ENCODE data around the gene SCFD1.

Gene SCFD1

DNA sequence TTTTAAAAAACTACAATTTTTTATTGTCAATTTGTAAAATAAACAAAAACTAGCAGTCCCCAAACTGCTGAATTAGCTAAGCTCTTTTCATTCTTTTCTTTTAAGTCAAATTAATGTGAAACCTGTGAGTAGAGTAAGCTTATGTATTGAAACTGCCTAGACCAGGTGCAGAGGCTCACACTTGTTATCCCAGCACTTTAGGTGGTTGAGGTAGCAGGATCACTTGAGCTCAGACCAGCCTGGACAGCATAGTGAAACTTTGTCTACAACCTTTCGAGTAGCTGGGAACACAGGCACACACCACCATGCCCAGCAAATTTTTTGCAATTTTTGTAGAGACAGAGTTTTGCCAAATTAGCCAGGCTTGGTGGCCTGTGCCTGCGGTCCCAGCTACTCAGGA is 26.4 kb downstream of the SCFD1 start:
- Histone ChIP-seq H3K9me3 (ENCODE audit: insufficient read depth, low read depth, low read length) (peaks cover 21% of the 10 kb centered on the region), H3K4me3 (ENCODE audit: low read length) (no peak overlapping the region), H3K27me3 (ENCODE audit: insufficient read depth, low read length) (no peaks in the 10 kb centered on the region), H3K4me1 (ENCODE audit: insufficient read depth, low read length) (no peaks in the 10 kb centered on the region), H3K9ac (ENCODE audit: low read depth, low read length) (no peak overlapping the region), H3K27ac (ENCODE audit: low read depth, low read length) (no peak overlapping the region), H3K36me3 (ENCODE audit: insufficient read depth, low read length) (peaks cover 88% of the 10 kb centered on the region)
- WGBS = 96% methylated on average over 2 of the region's 2 CpGs

DNA sequence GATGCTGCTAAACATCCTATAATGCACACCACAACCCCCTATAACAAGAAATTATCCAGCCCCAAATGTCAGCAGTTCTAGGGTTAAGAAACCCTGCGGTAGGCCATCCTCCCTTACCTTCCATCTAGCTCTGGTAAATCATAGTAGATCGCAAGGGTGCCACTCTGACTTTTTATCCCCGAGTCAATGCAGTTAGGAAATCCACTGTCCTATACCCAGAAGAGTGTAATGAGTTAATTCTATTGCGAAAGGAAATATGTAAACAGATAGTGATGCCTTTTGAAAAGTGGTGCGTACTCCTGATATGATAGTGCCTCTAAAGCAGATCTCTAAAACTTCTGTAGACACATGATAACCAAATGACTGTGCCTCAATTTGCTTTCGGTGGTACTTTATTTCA is 29.8 kb downstream of the SCFD1 start:
- Histone ChIP-seq H3K4me3 (ENCODE audit: low read length) (no peak overlapping the region), H3K9ac (ENCODE audit: low read depth, low read length) (no peak overlapping the region), H3K27me3 (ENCODE audit: insufficient read depth, low read length) (no peaks in the 10 kb centered on the region), H3K36me3 (ENCODE audit: insufficient read depth, low read length) (peaks cover 90% of the 10 kb centered on the region), H3K4me1 (ENCODE audit: insufficient read depth, low read length) (no peaks in the 10 kb centered on the region), H3K9me3 (ENCODE audit: insufficient read depth, low read depth, low read length) (no peaks in the 10 kb centered on the region), H3K27ac (ENCODE audit: low read depth, low read length) (no peak overlapping the region)
- 91% methylated on average over 5 of the region's 6 CpGs for WGBS

DNA sequence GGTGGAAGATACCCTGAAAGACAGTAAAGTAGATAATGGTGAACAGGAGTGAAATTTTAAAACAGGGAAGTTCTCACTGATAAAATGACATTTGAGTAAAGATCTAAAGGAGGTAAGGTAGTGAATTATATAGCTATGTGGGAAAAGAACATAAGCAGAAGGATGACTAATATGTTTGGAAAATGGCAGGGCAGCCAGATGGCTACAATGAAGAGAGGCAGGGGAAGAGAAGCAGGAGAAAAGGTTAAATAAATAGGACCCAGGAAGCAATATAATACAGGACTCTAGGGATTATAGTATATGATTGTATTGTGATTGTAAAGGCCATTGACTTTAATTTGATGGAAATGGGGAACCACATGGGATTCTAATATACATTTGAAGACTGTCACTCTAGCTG is 33.0 kb downstream of the SCFD1 start:
- H3K4me3 ChIP-seq (ENCODE audit: low read length) = no peak overlapping the region
- no peak overlapping the region for H3K9ac ChIP-seq (ENCODE audit: low read depth, low read length)
- H3K9me3 ChIP-seq (ENCODE audit: insufficient read depth, low read depth, low read length) = no peaks in the 10 kb centered on the region
- no peaks in the 10 kb centered on the region for H3K4me1 ChIP-seq (ENCODE audit: insufficient read depth, low read length)
- H3K27ac ChIP-seq (ENCODE audit: low read depth, low read length) = no peak overlapping the region
- no peaks in the 10 kb centered on the region for H3K27me3 ChIP-seq (ENCODE audit: insufficient read depth, low read length)
- H3K36me3 ChIP-seq (ENCODE audit: insufficient read depth, low read length) = peaks cover 93% of the 10 kb centered on the region

DNA sequence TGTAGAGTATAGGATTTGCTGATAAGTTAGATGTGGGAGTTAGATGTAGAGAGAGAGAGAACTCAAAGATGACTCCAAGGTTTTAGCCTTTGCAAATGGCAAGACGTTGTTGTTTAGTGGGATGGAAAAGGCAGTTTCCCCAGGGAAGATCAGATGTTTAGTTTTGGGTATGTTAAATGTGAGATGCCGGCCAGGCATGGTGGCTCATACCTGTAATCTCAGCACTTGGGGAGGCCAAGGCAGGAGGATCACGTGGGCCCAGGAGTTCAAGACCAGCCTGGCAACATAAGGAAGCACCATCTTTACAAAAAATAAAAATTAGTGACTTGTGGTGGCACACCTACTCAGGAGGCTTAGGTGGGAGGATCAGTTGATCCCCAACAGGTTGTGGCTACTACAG is 33.5 kb downstream of the SCFD1 start:
- Histone ChIP-seq H3K4me3 (ENCODE audit: low read length) (no peak overlapping the region), H3K27ac (ENCODE audit: low read depth, low read length) (no peak overlapping the region), H3K9me3 (ENCODE audit: insufficient read depth, low read depth, low read length) (no peaks in the 10 kb centered on the region), H3K36me3 (ENCODE audit: insufficient read depth, low read length) (peaks cover 93% of the 10 kb centered on the region), H3K4me1 (ENCODE audit: insufficient read depth, low read length) (no peaks in the 10 kb centered on the region), H3K27me3 (ENCODE audit: insufficient read depth, low read length) (no peaks in the 10 kb centered on the region), H3K9ac (ENCODE audit: low read depth, low read length) (no peak overlapping the region)
- 94% methylated on average over 3 of the region's 3 CpGs for WGBS

GRCh38 chr14:30656190-30656632 is 34.1 kb downstream of the SCFD1 start:
- 68% methylated on average over 8 of the region's 8 CpGs for WGBS
- Histone ChIP-seq H3K4me1 (ENCODE audit: insufficient read depth, low read length) (no peaks in the 10 kb centered on the region), H3K9me3 (ENCODE audit: insufficient read depth, low read depth, low read length) (no peaks in the 10 kb centered on the region), H3K27me3 (ENCODE audit: insufficient read depth, low read length) (no peaks in the 10 kb centered on the region), H3K4me3 (ENCODE audit: low read length) (no peak overlapping the region), H3K9ac (ENCODE audit: low read depth, low read length) (no peak overlapping the region), H3K36me3 (ENCODE audit: insufficient read depth, low read length) (peaks cover 93% of the 10 kb centered on the region), H3K27ac (ENCODE audit: low read depth, low read length) (no peak overlapping the region)

DNA sequence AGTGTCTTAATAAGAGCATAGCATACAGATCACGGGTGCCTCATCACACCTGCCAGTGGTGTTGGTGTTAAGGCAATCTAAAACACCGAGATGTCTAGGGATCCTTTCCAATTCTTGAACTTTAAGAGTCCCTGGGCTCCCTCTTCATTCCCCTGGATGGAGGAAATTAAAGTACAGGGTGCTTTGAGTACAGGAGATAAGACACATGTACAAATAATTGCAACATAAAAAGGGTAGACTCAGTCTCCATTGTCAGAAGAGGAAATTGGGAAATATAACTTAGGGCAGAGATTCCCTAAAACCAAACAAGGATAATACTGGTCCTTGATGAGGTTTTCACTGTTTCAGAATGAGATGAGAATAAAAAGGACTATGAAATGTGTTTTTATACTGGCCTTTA is 34.9 kb downstream of the SCFD1 start:
- Histone ChIP-seq H3K9ac (ENCODE audit: low read depth, low read length) (no peak overlapping the region), H3K27ac (ENCODE audit: low read depth, low read length) (no peak overlapping the region), H3K4me1 (ENCODE audit: insufficient read depth, low read length) (no peaks in the 10 kb centered on the region), H3K4me3 (ENCODE audit: low read length) (no peak overlapping the region), H3K36me3 (ENCODE audit: insufficient read depth, low read length) (peaks cover 93% of the 10 kb centered on the region), H3K9me3 (ENCODE audit: insufficient read depth, low read depth, low read length) (no peaks in the 10 kb centered on the region), H3K27me3 (ENCODE audit: insufficient read depth, low read length) (no peaks in the 10 kb centered on the region)
- 91% methylated on average over 2 of the region's 2 CpGs for WGBS

DNA sequence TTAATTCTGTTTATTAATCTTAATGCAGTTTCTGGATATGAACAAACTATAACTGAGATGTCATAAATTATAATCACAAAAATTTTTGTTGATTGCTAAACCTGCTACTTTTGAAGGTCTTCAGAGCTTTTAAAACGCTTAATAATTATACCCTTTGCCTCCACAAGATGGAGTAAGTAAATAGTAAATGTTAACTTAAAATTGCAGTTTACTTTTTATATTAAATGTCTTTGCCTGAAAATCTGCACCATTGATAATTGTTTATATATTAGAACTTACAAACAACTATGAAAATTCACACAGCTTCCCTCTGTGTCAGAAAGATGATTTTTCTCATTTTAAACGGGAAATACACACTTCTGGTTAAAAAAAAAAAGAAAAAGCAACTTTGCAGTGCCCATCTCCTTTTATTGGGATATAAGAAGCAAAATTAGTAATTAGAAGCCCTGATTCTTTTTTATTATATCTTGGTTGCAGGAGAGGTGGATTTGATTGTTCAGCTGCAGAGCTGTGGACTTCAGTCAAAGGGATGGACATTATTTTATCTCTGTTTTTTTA is 35.6 kb downstream of the SCFD1 start:
- Histone ChIP-seq H3K4me1 (ENCODE audit: insufficient read depth, low read length) (no peaks in the 10 kb centered on the region), H3K9me3 (ENCODE audit: insufficient read depth, low read depth, low read length) (no peaks in the 10 kb centered on the region), H3K36me3 (ENCODE audit: insufficient read depth, low read length) (peaks cover 93% of the 10 kb centered on the region), H3K27me3 (ENCODE audit: insufficient read depth, low read length) (no peaks in the 10 kb centered on the region), H3K4me3 (ENCODE audit: low read length) (no peak overlapping the region), H3K9ac (ENCODE audit: low read depth, low read length) (no peak overlapping the region), H3K27ac (ENCODE audit: low read depth, low read length) (no peak overlapping the region)
- WGBS = 100% methylated on average over 1 of the region's 2 CpGs

- Histone ChIP-seq H3K27ac (ENCODE audit: low read depth, low read length) (no peak overlapping the region), H3K4me3 (ENCODE audit: low read length) (no peak overlapping the region), H3K36me3 (ENCODE audit: insufficient read depth, low read length) (peaks cover 92% of the 10 kb centered on the region), H3K4me1 (ENCODE audit: insufficient read depth, low read length) (no peaks in the 10 kb centered on the region), H3K27me3 (ENCODE audit: insufficient read depth, low read length) (no peaks in the 10 kb centered on the region), H3K9me3 (ENCODE audit: insufficient read depth, low read depth, low read length) (no peaks in the 10 kb centered on the region), H3K9ac (ENCODE audit: low read depth, low read length) (no peak overlapping the region)
- 100% methylated on average over 3 of the region's 3 CpGs for WGBS
Observed at GRCh38 chr14:30658645-30659044, 36.5 kb downstream of the SCFD1 start.

DNA sequence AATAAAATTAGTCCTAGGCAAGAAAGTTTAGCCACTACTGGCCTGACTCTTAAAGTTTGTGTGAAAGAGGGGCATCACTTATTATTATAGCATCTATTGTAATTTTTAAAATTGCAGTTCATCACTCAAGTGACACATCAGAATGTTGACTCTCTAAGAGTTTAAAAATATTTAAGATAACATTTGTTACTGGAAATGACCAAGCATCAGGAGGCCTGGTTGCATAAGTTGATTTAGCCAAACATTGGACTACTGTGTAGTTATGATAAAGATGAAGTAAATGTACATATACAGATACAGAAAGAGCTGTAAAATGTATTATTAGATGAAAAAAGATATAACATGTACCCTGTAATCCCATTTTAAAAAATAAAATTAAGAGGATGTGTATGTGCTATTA is 47.5 kb downstream of the SCFD1 start:
- no peaks in the 10 kb centered on the region for H3K4me1 ChIP-seq (ENCODE audit: insufficient read depth, low read length)
- H3K27me3 ChIP-seq (ENCODE audit: insufficient read depth, low read length) = no peaks in the 10 kb centered on the region
- no peak overlapping the region for H3K27ac ChIP-seq (ENCODE audit: low read depth, low read length)
- H3K9ac ChIP-seq (ENCODE audit: low read depth, low read length) = no peak overlapping the region
- H3K4me3 ChIP-seq (ENCODE audit: low read length) = no peak overlapping the region
- no peaks in the 10 kb centered on the region for H3K9me3 ChIP-seq (ENCODE audit: insufficient read depth, low read depth, low read length)
- H3K36me3 ChIP-seq (ENCODE audit: insufficient read depth, low read length) = peaks cover 39% of the 10 kb centered on the region

DNA sequence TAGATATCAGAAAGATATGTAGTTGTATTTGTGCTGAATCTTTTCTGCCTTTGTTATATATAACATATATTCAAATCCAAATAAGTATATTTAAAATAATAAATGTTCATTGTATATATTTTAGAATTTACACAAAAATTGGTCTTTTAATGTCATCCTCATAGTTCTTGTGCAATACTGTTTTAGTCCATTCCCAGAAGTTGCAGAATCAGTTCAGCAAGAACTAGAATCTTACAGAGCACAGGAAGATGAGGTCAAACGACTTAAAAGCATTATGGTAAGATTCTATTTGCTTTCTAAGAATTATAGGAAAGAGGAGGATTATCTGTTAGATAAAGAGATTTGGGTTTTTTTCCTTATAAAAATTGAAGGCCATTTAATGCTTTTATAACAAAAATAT is 51.0 kb downstream of the SCFD1 start:
- Histone ChIP-seq H3K27me3 (ENCODE audit: insufficient read depth, low read length) (no peaks in the 10 kb centered on the region), H3K36me3 (ENCODE audit: insufficient read depth, low read length) (peaks cover 70% of the 10 kb centered on the region), H3K9me3 (ENCODE audit: insufficient read depth, low read depth, low read length) (no peaks in the 10 kb centered on the region), H3K27ac (ENCODE audit: low read depth, low read length) (no peak overlapping the region), H3K4me1 (ENCODE audit: insufficient read depth, low read length) (no peaks in the 10 kb centered on the region), H3K9ac (ENCODE audit: low read depth, low read length) (no peak overlapping the region), H3K4me3 (ENCODE audit: low read length) (no peak overlapping the region)
- WGBS = 95% methylated on average over 1 of the region's 1 CpG

DNA sequence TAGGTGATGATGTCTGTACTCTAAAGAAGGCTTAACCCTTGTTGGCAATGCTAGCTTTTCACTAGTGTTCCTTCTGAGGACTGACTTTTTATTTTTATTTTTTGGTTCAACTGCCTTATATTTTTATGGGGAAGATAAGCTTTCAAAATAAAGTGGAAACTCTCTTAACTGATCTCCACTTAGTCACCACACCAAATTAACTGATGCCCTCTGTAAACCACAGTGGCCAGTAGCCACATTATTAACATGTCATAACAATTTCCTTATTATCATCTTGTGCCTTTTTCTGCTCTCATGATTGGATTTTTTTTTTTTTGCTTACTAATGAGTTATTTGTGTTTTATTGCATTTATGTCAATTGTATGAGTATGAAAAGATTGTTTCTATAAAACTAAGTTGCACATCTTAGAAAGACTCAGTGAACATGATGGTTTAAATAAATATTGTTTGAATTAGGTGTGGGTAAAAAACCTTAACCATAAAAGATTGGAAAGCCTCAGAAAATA is 56.9 kb downstream of the SCFD1 start:
- H3K27me3 ChIP-seq (ENCODE audit: insufficient read depth, low read length) = no peaks in the 10 kb centered on the region
- H3K9ac ChIP-seq (ENCODE audit: low read depth, low read length) = no peak overlapping the region
- H3K4me3 ChIP-seq (ENCODE audit: low read length) = no peak overlapping the region
- 0 out of 2 replicates have a peak, but pooled peaks cover 1% of the 10 kb centered on the region for H3K9me3 ChIP-seq (ENCODE audit: insufficient read depth, low read depth, low read length)
- no peaks in the 10 kb centered on the region for H3K4me1 ChIP-seq (ENCODE audit: insufficient read depth, low read length)
- H3K36me3 ChIP-seq (ENCODE audit: insufficient read depth, low read length) = peaks cover 75% of the 10 kb centered on the region
- no peak overlapping the region for H3K27ac ChIP-seq (ENCODE audit: low read depth, low read length)

DNA sequence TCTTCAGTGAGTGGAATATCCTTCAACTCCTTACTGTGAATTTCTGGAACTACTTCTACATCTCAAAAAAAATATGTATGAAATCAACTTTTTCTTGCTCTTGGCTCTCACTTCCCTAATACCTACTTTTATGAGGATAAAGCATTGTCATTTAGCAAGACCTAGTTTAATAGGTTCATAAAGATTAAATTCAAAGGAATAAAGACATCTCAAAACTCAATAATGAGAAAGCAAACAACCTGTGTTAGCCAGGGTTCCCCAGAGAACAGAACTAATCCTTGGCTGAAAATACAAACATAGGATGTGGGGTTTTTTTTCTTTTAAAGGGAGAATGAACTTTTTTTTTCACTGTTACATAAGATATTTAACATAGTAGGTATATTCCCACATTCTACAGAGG is 57.9 kb downstream of the SCFD1 start:
- no peaks in the 10 kb centered on the region for H3K4me1 ChIP-seq (ENCODE audit: insufficient read depth, low read length)
- no peaks in the 10 kb centered on the region for H3K27me3 ChIP-seq (ENCODE audit: insufficient read depth, low read length)
- H3K9ac ChIP-seq (ENCODE audit: low read depth, low read length) = no peak overlapping the region
- H3K27ac ChIP-seq (ENCODE audit: low read depth, low read length) = no peak overlapping the region
- peaks cover 72% of the 10 kb centered on the region for H3K36me3 ChIP-seq (ENCODE audit: insufficient read depth, low read length)
- no peak overlapping the region for H3K4me3 ChIP-seq (ENCODE audit: low read length)
- H3K9me3 ChIP-seq (ENCODE audit: insufficient read depth, low read depth, low read length) = 0 out of 2 replicates have a peak, but pooled peaks cover 5% of the 10 kb centered on the region
